ENCODE results near the gene ST8SIA5.

The ST8SIA5 gene

DNA sequence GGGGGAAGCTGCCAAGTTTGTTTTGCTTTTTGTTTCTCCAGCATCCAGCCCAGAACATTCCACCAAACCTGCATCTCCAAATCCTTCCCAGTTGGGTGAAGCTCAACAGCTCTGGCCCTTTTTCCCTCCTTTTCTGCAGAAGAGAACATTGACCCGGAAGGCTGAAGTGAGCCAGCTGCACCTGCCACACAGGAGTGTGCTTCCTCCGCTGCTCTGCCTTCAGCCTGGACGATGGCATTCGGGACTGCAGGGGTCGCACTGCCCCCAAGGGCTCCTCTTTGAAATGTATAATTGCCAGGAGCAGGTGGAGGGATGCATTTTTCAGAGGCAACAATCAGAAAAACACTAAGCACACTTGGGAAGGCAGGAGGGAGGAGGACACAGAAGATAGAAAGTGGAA is 41.8 kb downstream of the ST8SIA5 start:
- no peak overlapping the region for H3K4me3 ChIP-seq (ENCODE audit: low read depth, low read length)

DNA sequence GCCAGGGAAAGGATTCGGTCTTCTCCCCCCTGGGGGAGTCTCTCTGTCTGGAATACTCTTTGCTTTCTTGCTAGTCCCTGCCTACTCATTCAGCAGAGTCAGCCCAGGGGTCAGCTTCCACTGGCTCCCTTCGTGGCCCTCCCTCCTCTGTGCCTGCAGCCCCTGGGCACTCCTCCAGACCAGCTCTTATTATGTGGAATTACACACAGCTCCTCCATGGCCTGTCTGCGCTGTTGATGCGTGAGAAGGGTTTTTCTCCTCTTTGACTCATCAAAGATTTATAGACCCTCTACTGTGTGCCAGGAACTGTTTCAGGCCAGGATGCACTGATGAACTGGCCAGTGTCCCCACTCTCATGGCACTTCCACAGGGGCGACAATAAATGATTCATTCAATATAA is 44.4 kb downstream of the ST8SIA5 start:
- no peak overlapping the region for H3K4me3 ChIP-seq (ENCODE audit: low read depth, low read length)

DNA sequence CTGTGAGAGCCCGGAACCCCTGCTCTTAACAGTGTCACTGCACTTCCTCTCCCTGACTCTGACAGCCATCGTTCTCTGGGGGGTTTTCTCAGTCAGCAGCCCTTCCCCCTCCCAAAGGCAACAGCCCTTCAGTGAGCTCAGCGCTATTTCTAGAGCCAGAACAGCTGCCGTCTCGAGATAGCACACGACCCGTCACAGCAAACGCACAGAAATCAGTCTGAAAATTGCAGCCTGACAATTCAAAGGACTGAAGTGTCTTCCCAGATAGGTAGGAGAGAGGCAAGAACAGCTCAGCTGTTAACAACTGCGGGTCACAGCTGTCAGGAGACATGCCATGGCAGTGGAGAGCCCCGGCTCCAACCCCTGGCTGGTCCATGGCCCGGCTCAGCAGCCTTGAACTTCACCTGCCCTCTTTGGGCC is 45.4 kb downstream of the ST8SIA5 start:
- H3K4me3 ChIP-seq (ENCODE audit: low read depth, low read length): no peak overlapping the region

DNA sequence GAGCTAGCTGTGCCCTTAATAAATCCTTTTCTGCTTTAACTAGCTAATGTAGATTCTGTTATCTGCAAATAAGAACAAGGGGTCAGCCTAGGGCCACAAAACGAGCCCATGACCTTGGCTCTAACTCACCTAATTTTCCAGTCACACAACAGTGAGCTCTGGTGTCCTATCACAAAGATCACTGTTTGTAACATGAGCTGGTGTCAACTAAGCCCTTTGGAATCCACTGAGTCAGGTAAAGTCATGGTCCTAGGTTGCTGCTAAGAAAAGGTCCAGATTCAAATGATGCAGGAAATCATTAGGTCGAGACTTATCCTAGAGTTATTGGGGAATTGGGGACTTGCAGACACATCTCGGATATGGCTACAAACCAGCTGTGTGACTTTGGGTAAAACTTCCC is 49.9 kb downstream of the ST8SIA5 start:
- no peak overlapping the region for H3K4me3 ChIP-seq (ENCODE audit: low read depth, low read length)

DNA sequence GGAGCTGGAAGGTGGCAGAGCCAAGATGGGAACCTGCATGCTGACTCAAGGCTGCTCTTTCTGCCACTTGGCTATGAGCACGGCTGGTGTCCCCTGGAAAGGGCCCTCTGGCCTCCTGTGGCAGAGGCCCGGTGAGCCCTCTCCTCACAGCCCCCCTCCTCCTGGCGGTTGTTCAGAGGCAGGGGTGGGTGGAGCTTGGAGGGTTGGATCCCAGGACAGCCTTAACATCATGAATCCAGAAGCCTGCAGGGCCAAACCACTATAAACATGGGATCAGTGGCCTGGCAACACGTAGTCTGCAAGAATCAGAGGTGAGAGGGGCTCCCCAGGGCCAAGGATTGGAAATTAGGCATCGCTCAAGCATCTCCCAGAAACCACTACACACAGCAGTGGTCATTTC is 51.3 kb downstream of the ST8SIA5 start:
- no peak overlapping the region for H3K4me3 ChIP-seq (ENCODE audit: low read depth, low read length)

DNA sequence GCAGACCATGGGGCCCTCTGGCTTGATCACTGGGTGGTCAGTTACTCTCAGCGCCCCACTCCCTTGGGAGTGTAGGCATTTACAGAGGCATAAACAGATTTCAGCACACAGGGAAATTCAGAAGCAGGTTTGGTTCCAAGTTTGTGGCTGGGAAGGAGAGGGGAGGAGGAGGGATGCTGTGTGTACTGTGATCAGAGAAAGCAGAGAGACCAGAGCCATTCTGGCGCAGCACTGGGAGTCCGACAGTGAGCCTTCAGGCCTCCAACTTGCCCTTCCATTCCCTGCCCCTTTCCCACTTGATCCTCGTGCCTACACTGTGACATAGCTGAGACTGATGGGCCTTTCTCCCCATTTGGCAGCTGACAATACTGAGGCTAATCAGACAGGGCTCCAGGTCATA is 52.0 kb downstream of the ST8SIA5 start:
- no peak overlapping the region for H3K4me3 ChIP-seq (ENCODE audit: low read depth, low read length)

DNA sequence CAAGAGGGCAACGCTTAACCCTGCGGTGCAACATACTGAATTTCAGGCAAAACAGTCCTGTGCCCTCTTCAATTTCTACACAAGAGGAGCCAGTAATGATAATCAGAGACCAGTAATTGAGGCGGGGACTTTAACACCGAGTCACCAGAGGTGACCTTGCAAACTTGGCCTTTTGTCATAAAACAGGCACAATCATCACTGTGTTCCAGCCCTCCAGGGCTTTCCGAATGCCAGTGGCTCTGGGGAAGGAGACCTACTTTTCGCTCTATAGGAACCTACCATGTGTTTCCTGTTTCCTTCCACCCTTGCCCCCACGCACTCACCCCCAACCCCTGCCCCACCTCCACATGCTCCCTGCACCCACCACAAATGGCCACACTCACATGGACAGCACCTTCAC is 52.7 kb downstream of the ST8SIA5 start:
- no peak overlapping the region for H3K4me3 ChIP-seq (ENCODE audit: low read depth, low read length)

DNA sequence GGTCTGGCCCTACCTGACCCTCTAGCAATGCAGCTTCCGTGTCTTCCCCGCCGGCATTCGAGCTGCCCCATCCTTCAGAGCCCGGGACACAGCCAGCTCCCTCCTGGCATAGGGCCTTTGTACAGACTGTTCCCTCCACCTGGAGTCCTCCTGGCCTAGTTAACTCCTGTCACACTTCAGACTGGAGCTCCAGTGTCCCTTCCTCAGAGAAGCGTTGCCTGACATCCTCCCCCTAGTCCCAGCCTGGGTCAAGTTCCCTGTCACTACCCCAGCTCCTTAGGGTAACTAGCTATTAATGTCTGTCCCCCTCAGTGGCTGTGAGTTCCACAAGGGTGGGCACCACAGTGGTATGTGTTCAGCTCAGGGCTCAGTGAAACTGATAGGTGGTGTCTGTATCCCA is 54.4 kb downstream of the ST8SIA5 start:
- H3K4me3 ChIP-seq (ENCODE audit: low read depth, low read length): no peak overlapping the region

DNA sequence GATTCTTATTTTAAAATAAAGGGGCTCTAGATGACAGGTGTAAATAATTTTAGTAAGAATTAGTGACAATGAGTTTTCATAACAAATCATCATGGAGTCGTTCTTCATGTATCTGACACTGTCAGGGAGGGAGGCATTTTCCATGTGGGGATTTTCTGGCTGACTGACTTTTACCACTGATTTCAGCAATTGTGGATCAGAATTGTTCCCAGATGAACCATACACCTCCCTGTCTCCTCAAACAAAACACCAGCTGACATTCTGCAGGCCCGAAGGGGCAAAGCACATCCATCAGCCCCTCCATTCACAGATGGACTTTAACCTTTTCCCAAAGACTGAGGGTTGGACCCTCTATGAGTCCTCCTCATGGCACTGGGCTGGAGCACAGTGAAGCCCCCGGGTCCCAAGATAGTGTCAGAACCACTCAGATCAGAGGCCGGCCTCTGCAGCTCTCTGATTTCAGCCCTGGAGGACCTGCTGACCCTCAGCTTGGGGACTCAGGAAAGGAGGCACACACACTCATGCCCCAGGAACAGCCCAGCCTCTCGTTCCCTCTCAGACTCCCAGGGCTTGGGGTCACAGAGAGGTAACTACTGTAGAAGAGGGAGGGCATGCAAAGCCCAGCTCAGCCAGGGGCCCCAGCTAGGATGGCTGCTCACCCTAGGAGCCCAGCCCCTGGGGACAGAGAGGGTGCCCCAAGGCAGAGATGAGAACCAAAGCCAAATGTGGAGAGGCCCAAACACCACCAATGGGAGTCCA is 56.6 kb downstream of the ST8SIA5 start:
- no peak overlapping the region for H3K4me3 ChIP-seq (ENCODE audit: low read depth, low read length)

DNA sequence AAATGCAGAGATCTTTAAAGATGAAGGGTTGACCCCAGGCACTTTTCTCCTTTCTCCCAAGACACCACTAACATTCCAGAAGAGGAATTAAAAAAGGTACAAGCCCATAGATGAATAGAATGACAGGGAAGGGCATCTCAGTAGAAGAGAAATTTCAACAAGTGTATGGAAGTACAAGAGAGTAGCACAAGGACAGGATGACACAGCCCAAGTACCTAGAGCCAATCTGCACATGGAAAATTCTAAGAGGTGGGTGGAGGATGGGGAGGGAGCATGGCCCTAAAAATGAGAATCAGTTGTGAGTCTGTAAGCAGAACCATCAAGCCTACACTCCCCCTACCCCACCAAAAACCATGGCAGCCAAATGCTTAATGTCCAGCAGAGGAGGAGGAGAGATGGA is 60.2 kb downstream of the ST8SIA5 start:
- H3K4me3 ChIP-seq (ENCODE audit: low read depth, low read length): no peak overlapping the region

DNA sequence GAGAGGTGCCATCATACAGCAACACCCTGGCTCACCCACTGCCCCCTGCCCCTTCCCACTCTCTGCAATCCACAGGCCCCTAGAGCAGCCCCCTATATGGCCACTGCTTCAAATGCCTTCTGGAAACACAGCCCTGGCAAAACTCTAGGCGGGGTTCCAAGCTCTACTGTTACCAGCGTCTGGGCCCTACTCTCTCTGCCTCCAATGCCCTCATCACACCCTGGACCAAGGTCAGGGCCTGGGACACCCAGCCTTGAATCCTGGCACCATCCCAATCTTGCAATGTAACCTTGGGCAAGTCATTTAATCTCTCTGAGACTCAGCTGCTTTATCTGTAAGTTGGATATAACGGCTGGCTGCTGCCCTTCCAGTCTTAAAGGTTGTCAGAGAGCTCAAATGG is 60.6 kb downstream of the ST8SIA5 start:
- no peak overlapping the region for H3K4me3 ChIP-seq (ENCODE audit: low read depth, low read length)

DNA sequence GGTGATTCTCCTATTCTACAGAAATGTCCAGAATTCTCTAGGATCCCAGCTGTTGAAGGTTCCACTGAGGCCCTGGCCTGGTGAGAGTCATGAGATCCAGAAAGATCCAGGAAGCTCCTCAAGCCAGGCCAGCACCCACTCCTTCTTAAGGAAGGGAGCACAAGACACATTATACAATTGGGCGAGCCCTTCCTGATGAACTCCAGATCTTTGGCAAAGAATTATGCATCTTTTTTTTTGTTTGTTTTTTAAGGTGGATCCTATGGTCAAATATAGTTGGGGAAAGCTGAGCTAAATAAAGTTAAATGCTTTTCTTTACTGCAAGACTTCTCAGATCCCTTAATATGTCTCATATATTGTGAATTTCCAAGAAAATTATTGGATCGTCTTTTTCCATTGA is 62.9 kb downstream of the ST8SIA5 start:
- no peak overlapping the region for H3K4me3 ChIP-seq (ENCODE audit: low read depth, low read length)

DNA sequence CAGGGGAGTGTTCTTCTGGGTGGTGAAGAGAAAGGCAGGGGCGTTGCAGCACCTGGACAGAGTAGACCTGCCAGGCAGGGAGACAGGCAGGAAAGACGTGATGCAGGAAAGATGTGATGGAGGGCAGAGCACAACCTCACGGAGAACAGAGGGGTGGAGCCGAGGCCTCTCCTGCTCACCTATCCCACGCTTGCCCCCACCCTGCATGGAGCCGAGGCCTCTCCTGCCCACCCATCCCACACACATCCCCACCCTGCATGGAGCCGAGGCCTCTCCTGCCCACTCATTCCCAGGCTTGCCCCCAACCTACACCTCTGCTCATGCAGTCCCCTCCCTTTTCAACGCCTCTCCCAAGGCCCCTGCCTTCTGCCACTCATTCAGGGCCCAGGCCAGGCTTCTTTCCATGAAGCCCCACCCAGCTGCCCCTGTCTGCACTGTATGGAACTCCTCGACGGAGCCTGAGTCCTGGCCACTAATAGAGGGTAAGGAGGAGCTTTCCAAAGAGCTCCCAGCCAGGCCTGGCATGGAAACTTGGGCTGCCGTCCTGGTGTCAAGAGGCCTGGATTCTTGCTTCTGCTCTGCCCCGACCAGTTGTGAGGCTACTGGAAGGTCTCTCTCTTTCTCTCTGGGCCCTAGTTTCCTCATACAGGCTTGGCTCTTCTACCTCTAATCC is 67.9 kb downstream of the ST8SIA5 start:
- H3K4me3 ChIP-seq (ENCODE audit: low read depth, low read length): no peak overlapping the region

DNA sequence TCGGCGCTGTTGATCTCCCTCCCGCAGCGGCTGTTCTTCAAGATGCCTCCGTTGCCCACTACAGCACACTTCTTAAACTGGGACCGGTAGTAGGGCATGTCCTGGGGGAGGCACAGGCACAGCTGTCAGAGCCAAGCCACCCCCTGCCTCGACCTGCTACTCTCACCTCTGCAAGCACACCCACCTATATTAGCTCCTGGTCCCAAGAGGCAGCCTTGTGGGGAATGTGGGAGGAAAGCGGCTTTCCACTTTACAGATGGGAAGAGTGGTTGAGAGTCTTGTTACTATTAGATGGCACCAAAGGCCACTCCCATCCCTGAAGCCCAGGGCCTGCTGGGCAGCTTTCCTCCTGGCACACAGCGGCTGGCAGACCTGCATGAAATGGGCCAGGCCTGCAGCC is 70.7 kb downstream of the ST8SIA5 start:
- H3K4me3 ChIP-seq (ENCODE audit: low read depth, low read length): no peak overlapping the region

DNA sequence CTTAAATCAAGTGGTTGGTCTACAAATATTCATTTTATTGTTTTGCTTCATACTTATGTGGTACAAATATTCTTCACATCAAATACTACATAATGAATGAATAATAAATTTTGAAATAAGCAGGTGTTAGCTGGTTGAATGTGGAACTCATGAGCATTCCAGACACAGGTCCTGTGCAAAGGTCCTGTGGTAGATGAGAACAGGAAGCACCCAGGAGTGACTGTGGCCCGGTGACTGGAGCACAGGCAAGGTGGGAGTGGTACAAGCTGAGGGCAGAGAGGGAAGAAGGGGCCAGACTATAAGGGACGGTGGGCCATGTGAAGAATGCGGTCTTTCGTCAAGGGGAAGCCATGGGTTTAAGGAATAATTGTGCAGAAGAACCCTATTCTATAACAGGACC is 73.6 kb downstream of the ST8SIA5 start:
- H3K4me3 ChIP-seq (ENCODE audit: low read depth, low read length): no peak overlapping the region

DNA sequence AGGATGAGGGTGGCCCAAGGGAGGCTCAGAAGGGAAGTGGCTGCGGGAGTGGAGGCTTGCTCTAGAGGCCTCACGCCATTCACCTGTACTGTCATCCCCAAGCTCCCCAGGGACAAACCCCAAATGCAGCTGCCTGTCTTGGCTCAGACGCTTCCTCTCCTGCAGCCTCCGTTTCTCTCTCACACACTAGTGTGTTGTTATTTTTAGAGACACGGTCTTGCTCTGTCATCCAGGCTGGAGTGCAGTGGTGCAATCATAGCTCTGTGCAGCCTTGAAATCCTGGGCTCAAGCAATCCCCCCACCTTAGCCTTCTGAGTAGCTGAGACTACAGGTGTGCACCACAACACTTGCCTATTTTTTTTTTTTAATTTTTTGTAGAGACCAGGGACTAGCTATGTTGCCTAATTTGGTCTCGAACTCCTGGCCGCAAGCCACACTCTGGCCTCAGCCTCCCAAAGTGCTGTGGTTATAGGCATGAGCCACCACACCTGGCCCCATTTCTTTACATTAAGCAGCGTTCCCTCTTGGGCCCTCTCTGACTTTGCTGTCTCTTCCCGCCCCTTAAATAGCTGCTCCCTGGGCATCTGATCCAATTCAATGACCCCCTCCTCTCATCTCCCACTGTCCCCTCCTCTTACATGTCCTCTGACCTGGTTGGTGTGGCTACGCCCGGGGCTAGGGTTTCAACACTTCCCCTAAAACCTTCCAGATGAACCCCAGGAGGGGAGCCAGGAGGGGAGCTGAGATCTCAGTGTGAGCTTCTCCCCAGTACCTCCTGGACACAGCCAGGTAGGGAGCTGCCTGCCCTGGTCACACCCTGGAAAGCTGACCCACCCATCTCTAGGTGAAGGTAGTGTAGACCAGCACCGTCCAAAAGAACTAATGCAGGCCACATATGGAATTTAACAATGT is 75.8 kb downstream of the ST8SIA5 start:
- no peak overlapping the region for H3K4me3 ChIP-seq (ENCODE audit: low read depth, low read length)

DNA sequence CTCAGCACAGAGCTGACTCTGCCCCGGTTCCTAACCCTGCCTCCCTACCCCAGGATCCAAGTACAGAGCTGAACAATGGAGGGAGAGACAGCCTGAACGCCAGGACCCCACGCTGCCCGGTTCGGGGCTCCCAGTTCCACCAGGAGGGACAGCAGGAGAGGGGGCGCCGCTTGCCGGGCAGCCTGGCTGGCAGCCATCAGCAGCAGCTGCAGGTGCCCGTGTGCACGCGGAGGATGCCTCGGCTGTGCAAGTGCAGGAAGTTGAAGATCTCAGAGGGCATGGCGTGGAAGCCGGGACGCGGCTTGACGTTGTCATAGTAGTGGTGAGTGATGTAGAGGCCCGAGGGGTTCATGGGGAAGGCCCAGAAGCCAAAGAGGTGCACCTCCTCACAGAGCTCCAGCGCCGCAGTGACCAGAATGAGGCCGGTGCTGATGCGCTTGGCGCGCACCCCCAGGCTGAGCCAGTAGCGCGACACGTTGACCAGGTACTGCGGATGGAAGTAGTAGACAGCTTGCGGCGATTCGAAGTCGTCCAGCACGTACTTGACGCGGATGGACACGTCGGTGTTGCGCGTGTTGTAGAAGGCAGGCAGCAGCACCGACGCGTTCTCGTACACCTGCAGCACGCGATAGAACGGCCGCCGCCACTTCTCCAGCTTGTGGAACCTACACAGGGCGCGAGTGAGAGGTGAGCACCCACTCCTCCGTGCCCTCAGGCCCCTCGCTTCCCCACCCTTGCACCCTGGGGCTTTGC is 76.8 kb downstream of the ST8SIA5 start:
- no peak overlapping the region for H3K4me3 ChIP-seq (ENCODE audit: low read depth, low read length)

DNA sequence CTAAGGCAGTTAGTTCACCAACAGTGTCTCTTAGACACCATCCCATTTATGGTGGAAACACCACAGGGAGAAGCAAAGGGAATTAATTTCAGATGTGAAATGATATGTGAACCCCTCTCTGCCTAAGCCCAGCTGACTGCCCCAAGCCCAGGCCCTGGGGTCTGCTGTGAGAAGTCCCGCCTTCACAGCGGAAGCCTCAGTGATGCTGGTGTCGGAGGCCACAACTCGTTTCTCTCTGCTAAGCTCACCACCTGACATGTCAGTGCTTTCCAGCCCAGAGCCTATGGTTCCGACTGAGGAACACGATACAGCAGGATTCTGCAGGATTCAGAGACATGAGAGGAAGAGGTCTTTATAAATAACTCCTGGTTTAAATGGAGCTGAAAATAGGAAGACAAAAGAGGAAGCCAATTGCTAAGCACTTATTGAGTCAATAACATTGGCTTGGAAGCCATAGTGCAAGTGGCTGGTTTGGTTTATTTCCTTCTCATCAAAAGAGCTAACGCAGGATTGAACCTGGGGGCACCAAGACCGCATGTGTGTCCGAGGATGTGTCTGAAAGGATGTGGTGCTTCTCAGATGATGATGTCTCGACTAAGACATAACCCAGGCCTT is 78.0 kb downstream of the ST8SIA5 start:
- no peak overlapping the region for H3K4me3 ChIP-seq (ENCODE audit: low read depth, low read length)

DNA sequence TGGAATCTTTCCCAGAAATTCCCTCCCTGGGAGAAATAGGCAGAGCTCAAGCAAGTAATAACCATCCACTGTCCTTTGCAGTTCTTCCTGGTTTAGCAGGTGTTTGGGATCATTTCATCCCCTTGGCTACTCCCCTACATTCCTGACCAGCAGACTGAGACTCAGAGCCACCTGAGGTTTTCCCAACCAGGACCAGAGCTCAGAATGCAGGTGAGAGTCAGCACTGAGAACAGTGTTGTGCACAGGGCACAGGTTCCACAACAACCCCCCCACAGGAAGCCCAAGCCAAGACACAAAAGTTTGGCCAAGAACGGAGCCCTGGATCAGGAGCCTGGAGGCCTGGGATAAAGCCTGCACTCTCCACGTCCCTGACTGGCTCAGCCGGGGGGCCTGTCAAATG is 78.8 kb downstream of the ST8SIA5 start:
- no peak overlapping the region for H3K4me3 ChIP-seq (ENCODE audit: low read depth, low read length)

DNA sequence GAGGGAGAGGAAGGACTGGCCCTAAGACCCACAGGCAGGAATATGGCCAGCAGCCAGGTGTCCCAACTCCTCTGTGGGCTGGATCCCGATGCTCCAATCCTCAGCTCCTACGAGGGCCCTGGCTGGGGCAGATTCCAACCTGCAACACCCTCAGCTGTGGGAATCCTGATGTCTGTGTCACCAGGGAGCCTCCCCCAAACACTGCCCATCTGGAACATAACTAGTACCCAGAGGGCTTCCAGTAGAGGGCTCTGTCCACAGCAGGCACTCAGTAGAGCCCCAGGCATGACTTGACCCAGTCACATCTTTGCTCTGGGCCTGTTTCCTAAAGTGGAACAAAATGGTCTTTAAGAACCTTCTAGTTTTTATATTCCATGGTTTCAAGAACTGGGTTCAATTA is 79.2 kb downstream of the ST8SIA5 start:
- no peak overlapping the region for H3K4me3 ChIP-seq (ENCODE audit: low read depth, low read length)
